H1 (cell line): Measurements from ENCODE around the gene NR1H2. TPM values are rescaled to one million over a fixed set of nuclear protein-coding genes. Genes with fewer than 3 reads are reported as not detected.

Experiments used
- KDM1A ChIP-seq: fragments of 200-600, 300-600 bp; sonication (generic); IDR thresholded peaks from 2 replicates; pipeline ENCODE4 v1.7.1; 2016; ENCODE audit warnings: mild to moderate bottlenecking, low read length, borderline replicate concordance
- KDM5A ChIP-seq: fragments of 200-600 bp; IDR thresholded peaks from 2 replicates; pipeline ENCODE4 v1.7.1; 2012; ENCODE audit warnings: mild to moderate bottlenecking, low read length, inconsistent platforms, mixed read lengths
- NANOG ChIP-seq: IDR thresholded peaks from 2 replicates; pipeline ENCODE4 v1.6.1; 2011; ENCODE audit warnings: low read length, low read depth, mild to moderate bottlenecking, inconsistent platforms; ENCODE audit not compliant: insufficient read depth, poor library complexity, severe bottlenecking
- POU5F1 ChIP-seq: IDR thresholded peaks from 2 replicates; pipeline ENCODE4 v1.6.1; 2011; ENCODE audit warnings: low read depth, mild to moderate bottlenecking, low read length, moderate library complexity
- SAP30 ChIP-seq: fragments of 300-600 bp; sonication (generic); IDR thresholded peaks from 2 replicates; pipeline ENCODE4 v1.7.1; 2012; ENCODE audit warnings: low read length, moderate library complexity, mild to moderate bottlenecking, inconsistent platforms; ENCODE audit not compliant: insufficient read depth, insufficient replicate concordance
- YY1 ChIP-seq: IDR thresholded peaks from 2 replicates; pipeline ENCODE4 v1.6.1; 2011; ENCODE audit warnings: low read depth, mild to moderate bottlenecking, low read length
- polyA plus RNA-seq, 7 experiments: library from polyadenylated mRNA; depleted of rRNA in 3 of 7; stranded (reverse) in 5 of 7; unstranded in 2 of 7; fragments of >200 nt in 5 of 7; fragments of 200-250 nt in 2 of 7; gene quantifications; 1 replicate in 5 of 7; 2 replicates in 1 of 7; 4 replicates in 1 of 7; pipeline versions ENCODE4 v1.2.1 to v1.2.3, GENCODE V29; 2011 to 2013; ENCODE audit warnings: missing spikeins in 2 of 7, mixed read lengths in 2 of 7
- total RNA-seq: library from RNA; stranded (reverse); fragmentation: NEBNext Ultra II Directional; extraction: Animal tissue kit (Norgen Biotek cat#: 25700); gene quantifications from 2 replicates; pipeline ENCODE4 v1.2.1, GENCODE V29; 2021
- TF ChIP-seq, protein P1 (sequence below): fragments of 300-600 bp; sonication (generic); IDR thresholded peaks from 2 replicates; pipeline ENCODE4 v1.7.1; 2012; ENCODE audit warnings: low read length, moderate library complexity, mild to moderate bottlenecking, inconsistent platforms; ENCODE audit not compliant: insufficient replicate concordance
- TF ChIP-seq, protein P2 (sequence below): IDR thresholded peaks from 2 replicates; pipeline ENCODE4 v1.6.1; 2011; ENCODE audit warnings: low read depth, mild to moderate bottlenecking, low read length; ENCODE audit not compliant: insufficient read depth

The NR1H2 gene
- total and polyA plus RNA-seq, 2 of the 8 experiments (the other 6 are each of a cell fraction or from before 2014, with no cell fraction given) = 40.3 to 47.5 TPM

DNA sequence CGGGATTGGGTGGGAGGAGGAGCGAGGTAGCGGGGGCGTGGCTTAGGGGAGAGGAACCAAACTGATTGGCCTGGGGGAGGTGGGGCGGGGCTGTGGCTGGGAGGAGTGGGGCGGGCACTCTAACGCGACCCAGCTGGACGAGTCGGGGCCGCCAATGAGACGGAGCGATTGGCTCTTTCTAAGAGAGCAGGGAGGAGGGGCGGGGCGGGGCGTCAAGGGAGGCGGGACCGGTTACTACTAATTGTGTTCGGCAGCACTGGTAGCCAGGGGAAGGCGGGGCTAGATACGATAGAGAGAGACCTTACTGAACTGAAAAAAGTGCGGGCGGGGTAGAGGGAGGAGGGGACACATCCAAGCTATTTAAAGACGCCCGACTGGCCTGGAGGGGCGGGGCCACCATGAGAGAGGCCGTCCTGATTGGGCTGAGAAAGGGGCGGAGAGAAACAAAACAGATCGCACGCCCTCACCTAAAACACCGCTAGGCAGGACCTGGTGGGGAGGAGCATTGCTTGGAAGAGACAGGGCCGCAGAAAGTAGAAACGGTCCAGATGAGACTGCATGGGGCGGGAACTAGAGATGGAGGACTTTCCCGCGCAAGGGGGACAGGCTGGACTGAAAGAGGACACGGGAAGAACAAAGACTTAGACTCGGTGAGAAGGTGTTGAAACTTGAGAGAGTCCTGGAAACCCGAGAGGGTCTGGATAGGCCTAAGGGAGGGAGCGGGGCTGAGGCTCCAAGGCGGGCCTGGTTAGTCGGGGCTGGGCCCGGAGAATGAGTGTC is 46.9 kb upstream of the NR1H2 start, which contains the start of gene KCNC3 (continued):
- TF ChIP-seq, protein P1, sequence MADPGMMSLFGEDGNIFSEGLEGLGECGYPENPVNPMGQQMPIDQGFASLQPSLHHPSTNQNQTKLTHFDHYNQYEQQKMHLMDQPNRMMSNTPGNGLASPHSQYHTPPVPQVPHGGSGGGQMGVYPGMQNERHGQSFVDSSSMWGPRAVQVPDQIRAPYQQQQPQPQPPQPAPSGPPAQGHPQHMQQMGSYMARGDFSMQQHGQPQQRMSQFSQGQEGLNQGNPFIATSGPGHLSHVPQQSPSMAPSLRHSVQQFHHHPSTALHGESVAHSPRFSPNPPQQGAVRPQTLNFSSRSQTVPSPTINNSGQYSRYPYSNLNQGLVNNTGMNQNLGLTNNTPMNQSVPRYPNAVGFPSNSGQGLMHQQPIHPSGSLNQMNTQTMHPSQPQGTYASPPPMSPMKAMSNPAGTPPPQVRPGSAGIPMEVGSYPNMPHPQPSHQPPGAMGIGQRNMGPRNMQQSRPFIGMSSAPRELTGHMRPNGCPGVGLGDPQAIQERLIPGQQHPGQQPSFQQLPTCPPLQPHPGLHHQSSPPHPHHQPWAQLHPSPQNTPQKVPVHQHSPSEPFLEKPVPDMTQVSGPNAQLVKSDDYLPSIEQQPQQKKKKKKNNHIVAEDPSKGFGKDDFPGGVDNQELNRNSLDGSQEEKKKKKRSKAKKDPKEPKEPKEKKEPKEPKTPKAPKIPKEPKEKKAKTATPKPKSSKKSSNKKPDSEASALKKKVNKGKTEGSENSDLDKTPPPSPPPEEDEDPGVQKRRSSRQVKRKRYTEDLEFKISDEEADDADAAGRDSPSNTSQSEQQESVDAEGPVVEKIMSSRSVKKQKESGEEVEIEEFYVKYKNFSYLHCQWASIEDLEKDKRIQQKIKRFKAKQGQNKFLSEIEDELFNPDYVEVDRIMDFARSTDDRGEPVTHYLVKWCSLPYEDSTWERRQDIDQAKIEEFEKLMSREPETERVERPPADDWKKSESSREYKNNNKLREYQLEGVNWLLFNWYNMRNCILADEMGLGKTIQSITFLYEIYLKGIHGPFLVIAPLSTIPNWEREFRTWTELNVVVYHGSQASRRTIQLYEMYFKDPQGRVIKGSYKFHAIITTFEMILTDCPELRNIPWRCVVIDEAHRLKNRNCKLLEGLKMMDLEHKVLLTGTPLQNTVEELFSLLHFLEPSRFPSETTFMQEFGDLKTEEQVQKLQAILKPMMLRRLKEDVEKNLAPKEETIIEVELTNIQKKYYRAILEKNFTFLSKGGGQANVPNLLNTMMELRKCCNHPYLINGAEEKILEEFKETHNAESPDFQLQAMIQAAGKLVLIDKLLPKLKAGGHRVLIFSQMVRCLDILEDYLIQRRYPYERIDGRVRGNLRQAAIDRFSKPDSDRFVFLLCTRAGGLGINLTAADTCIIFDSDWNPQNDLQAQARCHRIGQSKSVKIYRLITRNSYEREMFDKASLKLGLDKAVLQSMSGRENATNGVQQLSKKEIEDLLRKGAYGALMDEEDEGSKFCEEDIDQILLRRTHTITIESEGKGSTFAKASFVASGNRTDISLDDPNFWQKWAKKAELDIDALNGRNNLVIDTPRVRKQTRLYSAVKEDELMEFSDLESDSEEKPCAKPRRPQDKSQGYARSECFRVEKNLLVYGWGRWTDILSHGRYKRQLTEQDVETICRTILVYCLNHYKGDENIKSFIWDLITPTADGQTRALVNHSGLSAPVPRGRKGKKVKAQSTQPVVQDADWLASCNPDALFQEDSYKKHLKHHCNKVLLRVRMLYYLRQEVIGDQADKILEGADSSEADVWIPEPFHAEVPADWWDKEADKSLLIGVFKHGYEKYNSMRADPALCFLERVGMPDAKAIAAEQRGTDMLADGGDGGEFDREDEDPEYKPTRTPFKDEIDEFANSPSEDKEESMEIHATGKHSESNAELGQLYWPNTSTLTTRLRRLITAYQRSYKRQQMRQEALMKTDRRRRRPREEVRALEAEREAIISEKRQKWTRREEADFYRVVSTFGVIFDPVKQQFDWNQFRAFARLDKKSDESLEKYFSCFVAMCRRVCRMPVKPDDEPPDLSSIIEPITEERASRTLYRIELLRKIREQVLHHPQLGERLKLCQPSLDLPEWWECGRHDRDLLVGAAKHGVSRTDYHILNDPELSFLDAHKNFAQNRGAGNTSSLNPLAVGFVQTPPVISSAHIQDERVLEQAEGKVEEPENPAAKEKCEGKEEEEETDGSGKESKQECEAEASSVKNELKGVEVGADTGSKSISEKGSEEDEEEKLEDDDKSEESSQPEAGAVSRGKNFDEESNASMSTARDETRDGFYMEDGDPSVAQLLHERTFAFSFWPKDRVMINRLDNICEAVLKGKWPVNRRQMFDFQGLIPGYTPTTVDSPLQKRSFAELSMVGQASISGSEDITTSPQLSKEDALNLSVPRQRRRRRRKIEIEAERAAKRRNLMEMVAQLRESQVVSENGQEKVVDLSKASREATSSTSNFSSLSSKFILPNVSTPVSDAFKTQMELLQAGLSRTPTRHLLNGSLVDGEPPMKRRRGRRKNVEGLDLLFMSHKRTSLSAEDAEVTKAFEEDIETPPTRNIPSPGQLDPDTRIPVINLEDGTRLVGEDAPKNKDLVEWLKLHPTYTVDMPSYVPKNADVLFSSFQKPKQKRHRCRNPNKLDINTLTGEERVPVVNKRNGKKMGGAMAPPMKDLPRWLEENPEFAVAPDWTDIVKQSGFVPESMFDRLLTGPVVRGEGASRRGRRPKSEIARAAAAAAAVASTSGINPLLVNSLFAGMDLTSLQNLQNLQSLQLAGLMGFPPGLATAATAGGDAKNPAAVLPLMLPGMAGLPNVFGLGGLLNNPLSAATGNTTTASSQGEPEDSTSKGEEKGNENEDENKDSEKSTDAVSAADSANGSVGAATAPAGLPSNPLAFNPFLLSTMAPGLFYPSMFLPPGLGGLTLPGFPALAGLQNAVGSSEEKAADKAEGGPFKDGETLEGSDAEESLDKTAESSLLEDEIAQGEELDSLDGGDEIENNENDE = no peak
- TF ChIP-seq SAP30 (no peak), NANOG (no peak), KDM5A (no peak), YY1 (no peak), POU5F1 (no peak), KDM1A (peak; percentile 55; the same call in 1 of the 2 replicates)
- TF ChIP-seq, protein P2, sequence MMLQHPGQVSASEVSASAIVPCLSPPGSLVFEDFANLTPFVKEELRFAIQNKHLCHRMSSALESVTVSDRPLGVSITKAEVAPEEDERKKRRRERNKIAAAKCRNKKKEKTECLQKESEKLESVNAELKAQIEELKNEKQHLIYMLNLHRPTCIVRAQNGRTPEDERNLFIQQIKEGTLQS = no peak
